Ascending aorta (tissue), 2 donors: ENCODE results near the gene LCAT. TPM values are rescaled to one million over a fixed set of nuclear protein-coding genes. Genes with fewer than 3 reads are reported as not detected.
"Not testable (repeated sequence)": the region's sequence is repeated elsewhere in the genome, so short reads cannot be mapped to it uniquely, and the experiment has no call there.

Source experiments
- DNase-seq, 2 donors: peaks; one replicate each; pipeline ENCODE4 v3.0.0-alpha.2; 2019; ENCODE audit warnings: low spot score in 2 of 2
- H3K27ac ChIP-seq, 2 donors: fragments of 200-600 bp; sonication (generic); one replicate each; pipeline ENCODE4 v1.5.1; 2016 to 2017; ENCODE audit warnings: mild to moderate bottlenecking in 1 of 2
- H3K27me3 ChIP-seq: fragments of 200-600 bp; sonication (generic); one replicate; pipeline ENCODE4 v1.5.1; 2017
- H3K36me3 ChIP-seq, 2 donors: fragments of 200-600 bp; sonication (generic); one replicate each; pipeline ENCODE4 v1.5.1; 2016
- H3K4me1 ChIP-seq, 2 donors: fragments of 200-600 bp; sonication (generic); one replicate each; pipeline ENCODE4 v1.5.1; 2016 to 2017; ENCODE audit warnings: mild to moderate bottlenecking in 1 of 2
- H3K4me3 ChIP-seq, 2 donors: fragments of 200-600 bp; sonication (generic); one replicate each; pipeline ENCODE4 v1.5.1; 2016 to 2017; ENCODE audit warnings: mild to moderate bottlenecking in 1 of 2
- H3K9me3 ChIP-seq, 2 donors: fragments of 200-600 bp; sonication (generic); one replicate each; pipeline ENCODE4 v1.5.1; 2016
- intact Hi-C: fragments of 100-400 bp; cut with DNase I; formaldehyde crosslinking; loops from one replicate; pipeline ENCODE4 v1.15.1; 2023
- total RNA-seq: library from RNA; depleted of rRNA; stranded (reverse); fragments of >200 nt; gene quantifications from one replicate; pipeline ENCODE4 v1.1.0, GENCODE V29; 2016
- TF ChIP-seq, protein P1 (sequence below), 3 experiments: fragments of 200-600 bp in 2 of 3; fragments of 450-650 bp in 1 of 3; sonication (generic) in 2 of 3; IDR thresholded peaks; one replicate each; pipeline ENCODE4 v1.5.1; 2016 to 2019; ENCODE audit warnings: antibody characterized with exemption in 3 of 3, mild to moderate bottlenecking in 1 of 3, moderate library complexity in 1 of 3

Gene LCAT
- total RNA-seq, 1 donor from 2014 or later, result 6.6 TPM

DNA sequence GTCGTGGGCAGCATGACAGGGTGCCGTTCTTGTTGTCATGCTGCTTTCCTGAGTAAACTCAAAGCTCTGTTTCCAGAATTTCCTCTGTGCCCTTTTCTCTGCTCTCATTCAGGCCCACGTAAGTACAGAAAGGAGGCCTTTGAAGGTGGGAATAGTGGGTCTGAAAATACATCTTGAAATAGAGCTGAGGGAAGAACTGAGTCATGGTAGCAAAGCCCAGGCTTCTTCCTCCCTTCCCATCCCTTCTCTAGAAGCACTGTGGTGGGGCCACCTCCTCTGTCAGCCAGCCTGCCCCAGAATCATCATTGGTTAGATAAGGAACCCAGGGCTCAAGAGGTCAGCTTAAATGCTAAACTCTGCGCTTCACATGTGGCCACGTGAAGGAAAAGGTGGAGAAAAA is 21.7 kb downstream of the LCAT start:
- Histone ChIP-seq H3K4me3 (no peak overlapping the region), H3K27ac (no peak overlapping the region), H3K4me1 (peaks cover 20 to 22% of the 10 kb centered on the region in 2 donors), H3K27me3 (no peaks in the 10 kb centered on the region), H3K36me3 (peaks cover 2 to 5% of the 10 kb centered on the region in 2 donors), H3K9me3 (no peaks in the 10 kb centered on the region)
- TF ChIP-seq, protein P1, sequence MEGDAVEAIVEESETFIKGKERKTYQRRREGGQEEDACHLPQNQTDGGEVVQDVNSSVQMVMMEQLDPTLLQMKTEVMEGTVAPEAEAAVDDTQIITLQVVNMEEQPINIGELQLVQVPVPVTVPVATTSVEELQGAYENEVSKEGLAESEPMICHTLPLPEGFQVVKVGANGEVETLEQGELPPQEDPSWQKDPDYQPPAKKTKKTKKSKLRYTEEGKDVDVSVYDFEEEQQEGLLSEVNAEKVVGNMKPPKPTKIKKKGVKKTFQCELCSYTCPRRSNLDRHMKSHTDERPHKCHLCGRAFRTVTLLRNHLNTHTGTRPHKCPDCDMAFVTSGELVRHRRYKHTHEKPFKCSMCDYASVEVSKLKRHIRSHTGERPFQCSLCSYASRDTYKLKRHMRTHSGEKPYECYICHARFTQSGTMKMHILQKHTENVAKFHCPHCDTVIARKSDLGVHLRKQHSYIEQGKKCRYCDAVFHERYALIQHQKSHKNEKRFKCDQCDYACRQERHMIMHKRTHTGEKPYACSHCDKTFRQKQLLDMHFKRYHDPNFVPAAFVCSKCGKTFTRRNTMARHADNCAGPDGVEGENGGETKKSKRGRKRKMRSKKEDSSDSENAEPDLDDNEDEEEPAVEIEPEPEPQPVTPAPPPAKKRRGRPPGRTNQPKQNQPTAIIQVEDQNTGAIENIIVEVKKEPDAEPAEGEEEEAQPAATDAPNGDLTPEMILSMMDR (IDR thresholded peaks at IDR 0.05), result no peak
- no peak for DNase-seq
- intact Hi-C loops, result no loop called here

- TF ChIP-seq, protein P1 (IDR thresholded peaks at IDR 0.05), result no peak
- Histone ChIP-seq H3K27ac (peak overlapping the region; percentile 29 to 39), H3K36me3 (peaks cover 0 to 5% of the 10 kb centered on the region in 2 donors), H3K4me1 (peaks cover 16 to 23% of the 10 kb centered on the region in 2 donors), H3K27me3 (no peaks in the 10 kb centered on the region), H3K4me3 (no peak overlapping the region), H3K9me3 (no peaks in the 10 kb centered on the region)
- intact Hi-C loops, result no loop called here
- no peak for DNase-seq
These were observed 24.2 kb downstream of the LCAT start for GRCh38 chr16:67919622-67920221.

- H3K9me3 ChIP-seq, result no peaks in the 10 kb centered on the region
- peaks cover 18 to 23% of the 10 kb centered on the region in 2 donors for H3K4me1 ChIP-seq
- DNase-seq, result no peak
- H3K27ac ChIP-seq, result peak overlapping the region; percentile 56 to 67
- H3K27me3 ChIP-seq, result no peaks in the 10 kb centered on the region
- no peak overlapping the region for H3K4me3 ChIP-seq
- peaks cover 0 to under 1% of the 10 kb centered on the region in 2 donors for H3K36me3 ChIP-seq
- TF ChIP-seq, protein P1 (IDR thresholded peaks at IDR 0.05), result no peak
- intact Hi-C loops, result no loop called here
These were observed 26.1 kb downstream of the LCAT start for GRCh38 chr16:67917852-67918236.

- TF ChIP-seq, protein P1 (IDR thresholded peaks at IDR 0.05), result no peak
- H3K27ac ChIP-seq, result peak overlapping the region; percentile 56 to 67
- H3K4me3 ChIP-seq, result no peak overlapping the region
- H3K4me1 ChIP-seq, result peaks cover 18 to 23% of the 10 kb centered on the region in 2 donors
- intact Hi-C loops, result no loop called here
- H3K36me3 ChIP-seq, result peaks cover 0 to 3% of the 10 kb centered on the region in 2 donors
- no peak for DNase-seq
- H3K9me3 ChIP-seq, result no peaks in the 10 kb centered on the region
- no peaks in the 10 kb centered on the region for H3K27me3 ChIP-seq
These were observed 26.6 kb downstream of the LCAT start for GRCh38 chr16:67917140-67917851.

GRCh38 chr16:67915831-67916723 is 27.8 kb downstream of the LCAT start:
- intact Hi-C loops, result no loop called here
- Histone ChIP-seq H3K9me3 (no peaks in the 10 kb centered on the region), H3K27ac (peak overlapping the region in 1 of 2 donors; percentile 67), H3K36me3 (peaks cover 8 to 12% of the 10 kb centered on the region in 2 donors), H3K4me3 (no peak overlapping the region), H3K4me1 (peaks cover 18 to 23% of the 10 kb centered on the region in 2 donors), H3K27me3 (no peaks in the 10 kb centered on the region)
- TF ChIP-seq, protein P1 (IDR thresholded peaks at IDR 0.05), result no peak
- DNase-seq, result no peak

DNA sequence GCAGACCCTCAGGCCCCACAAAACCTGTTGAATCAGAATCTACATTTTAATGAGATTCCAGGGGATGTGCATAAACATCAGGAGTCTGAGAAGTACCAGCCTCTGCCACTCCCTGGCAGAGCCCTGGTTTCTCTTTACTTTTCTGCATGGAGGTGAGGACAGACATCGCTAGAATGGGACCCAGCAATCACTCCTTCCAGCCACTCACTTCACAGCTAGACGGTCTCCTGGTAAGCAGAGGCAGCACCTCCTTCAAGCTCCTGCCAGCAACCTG is 28.5 kb downstream of the LCAT start:
- H3K27ac ChIP-seq, H3K4me3 ChIP-seq, DNase-seq, H3K27me3 ChIP-seq, intact Hi-C loops, H3K9me3 ChIP-seq: not testable (repeated sequence)
- Histone ChIP-seq H3K36me3 (peaks cover 14 to 19% of the 10 kb centered on the region in 2 donors), H3K4me1 (peaks cover 18 to 23% of the 10 kb centered on the region in 2 donors)
